GM12874 (cell line): ENCODE data around the gene SNN.

Source experiments
- CTCF ChIP-seq: IDR thresholded peaks from 2 replicates; pipeline ENCODE4 v1.5.1; 2011; ENCODE audit warnings: low read depth, mild to moderate bottlenecking, control low read depth, low read length, moderate library complexity; ENCODE audit not compliant: insufficient read depth

SNN gene

GRCh38 chr16:11635679-11636171 lies 32.5 kb upstream of the SNN start:
- TF ChIP-seq CTCF = no peak

- no peak for TF ChIP-seq CTCF
These were observed 32.0 kb upstream of the SNN start for GRCh38 chr16:11636172-11636721.

- TF ChIP-seq CTCF = no peak
These were observed 30.9 kb upstream of the SNN start for GRCh38 chr16:11637320-11637719.

- TF ChIP-seq CTCF = no peak
These were observed 30.1 kb upstream of the SNN start for GRCh38 chr16:11638140-11638539.

GRCh38 chr16:11639008-11639562 lies 29.2 kb upstream of the SNN start:
- TF ChIP-seq CTCF = no peak

- no peak for TF ChIP-seq CTCF
These were observed 28.0 kb upstream of the SNN start for GRCh38 chr16:11639925-11640899.
